Right cardiac atrium (tissue), 5 donors: ENCODE measurements around the gene RIPOR1. TPM values are rescaled to one million over a fixed set of nuclear protein-coding genes. Genes with fewer than 3 reads are reported as not detected.

Source experiments
- ATAC-seq, 2 donors: fragments of 200-7000 bp; cut with Tn5 transposase; one replicate each; pipeline versions ENCODE4 v1.8.0 to v1.9.1; 2020; ENCODE audit warnings: moderate library complexity in 2 of 2, mild to moderate bottlenecking in 1 of 2
- DNase-seq, 3 donors: peaks; one replicate each; pipeline ENCODE4 v3.0.0-alpha.2; 2020
- H3K27ac ChIP-seq: one replicate; pipeline ENCODE4 v1.5.1; 2013; ENCODE audit warnings: mild to moderate bottlenecking, low read length, control low read depth, moderate library complexity
- H3K27me3 ChIP-seq: one replicate; pipeline ENCODE4 v1.6.1; 2013; ENCODE audit not compliant: control insufficient read depth, insufficient read depth
- H3K4me1 ChIP-seq: one replicate; pipeline ENCODE4 v1.6.1; 2013; ENCODE audit warnings: low read length; ENCODE audit not compliant: control insufficient read depth, insufficient read depth
- H3K4me3 ChIP-seq: one replicate; pipeline ENCODE4 v1.5.1; 2013; ENCODE audit warnings: low read length, control low read depth
- H3K9me3 ChIP-seq: one replicate; pipeline ENCODE4 v1.6.1; 2013; ENCODE audit warnings: low read length; ENCODE audit not compliant: control insufficient read depth
- WGBS: extraction: QIAGEN DNeasy Blood & Tissue Kit; methylation state at CpG from one replicate; pipeline ENCODE4 v1.1.7; 2013; 5-methylcytosine and 5-hydroxymethylcytosine counted together
- intact Hi-C, 4 donors: fragments of 100-400 bp; cut with DNase I; formaldehyde crosslinking; loops; one replicate each; pipeline versions ENCODE4 v1.11.0 to v1.14.0; 2022 to 2023
- polyA plus RNA-seq: library from polyadenylated mRNA; stranded (reverse); fragments of 200-250 nt; gene quantifications from one replicate; pipeline ENCODE4 v1.2.3, GENCODE V29; 2013
- total RNA-seq, 4 donors: library from RNA; stranded (reverse); fragmentation: NEBNext Ultra II Directional; extraction: Animal tissue kit (Norgen Biotek cat#: 25700); gene quantifications; one replicate each; pipeline ENCODE4 v1.2.1, GENCODE V29; 2021
- donor health status: healthy with polysubstance abuse.
- donor health status: DM: no; HTN: yes; CAD: no.
- donor health status: DM: no; HTN: no; CAD: no.
- donor health status: DM: no; HTN: yes; CAD: no; lungs with severe emphysema.
- donor health status: DM: yes; HTN: yes; CAD: no.

RIPOR1 gene
- total and polyA plus RNA-seq, 5 donors = 43.8 to 86.6 (median 80.9) TPM

DNA sequence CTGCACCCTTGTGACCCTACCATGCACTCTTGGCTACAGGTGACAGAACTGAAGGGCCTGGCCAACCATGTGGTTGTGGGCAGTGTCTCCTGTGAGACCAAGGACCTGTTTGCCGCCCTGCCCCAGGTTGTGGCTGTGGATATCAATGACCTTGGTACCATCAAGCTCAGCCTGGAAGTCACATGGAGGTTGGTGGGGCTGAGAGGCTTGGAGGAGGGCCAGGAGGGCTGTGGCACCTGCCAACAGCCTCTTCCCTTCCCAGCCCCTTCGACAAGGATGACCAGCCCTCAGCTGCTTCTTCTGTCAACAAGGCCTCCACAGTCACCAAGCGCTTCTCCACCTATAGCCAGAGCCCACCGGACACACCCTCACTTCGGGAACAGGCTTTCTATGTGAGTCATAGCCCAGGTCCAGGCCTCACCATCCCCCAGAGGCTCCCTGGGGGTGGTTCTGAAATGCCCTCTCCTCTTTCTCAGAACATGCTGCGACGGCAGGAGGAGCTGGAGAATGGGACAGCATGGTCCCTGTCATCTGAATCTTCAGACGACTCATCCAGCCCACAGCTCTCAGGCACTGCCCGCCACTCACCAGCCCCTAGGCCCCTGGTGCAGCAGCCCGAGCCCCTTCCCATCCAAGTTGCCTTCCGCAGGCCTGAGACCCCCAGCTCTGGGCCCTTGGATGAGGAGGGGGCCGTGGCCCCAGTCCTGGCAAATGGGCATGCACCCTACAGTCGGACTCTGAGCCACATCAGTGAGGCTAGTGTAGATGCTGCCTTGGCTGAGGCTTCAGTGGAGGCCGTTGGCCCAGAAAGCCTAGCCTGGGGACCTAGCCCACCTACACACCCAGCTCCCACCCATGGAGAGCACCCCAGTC is 13.0 kb downstream of the RIPOR1 start:
- Histone ChIP-seq H3K4me3 (no peak overlapping the region), H3K27ac (peak overlapping the region; percentile 32), H3K9me3 (no peaks in the 10 kb centered on the region), H3K27me3 (no peaks in the 10 kb centered on the region), H3K4me1 (peaks cover 9% of the 10 kb centered on the region)
- DNase-seq (peak in 2 of 3 donors; percentile 66 to 77), ATAC-seq (no peak)
- 77% methylated on average over 14 of the region's 14 CpGs for WGBS
- intact Hi-C loops = no loop called here

DNA sequence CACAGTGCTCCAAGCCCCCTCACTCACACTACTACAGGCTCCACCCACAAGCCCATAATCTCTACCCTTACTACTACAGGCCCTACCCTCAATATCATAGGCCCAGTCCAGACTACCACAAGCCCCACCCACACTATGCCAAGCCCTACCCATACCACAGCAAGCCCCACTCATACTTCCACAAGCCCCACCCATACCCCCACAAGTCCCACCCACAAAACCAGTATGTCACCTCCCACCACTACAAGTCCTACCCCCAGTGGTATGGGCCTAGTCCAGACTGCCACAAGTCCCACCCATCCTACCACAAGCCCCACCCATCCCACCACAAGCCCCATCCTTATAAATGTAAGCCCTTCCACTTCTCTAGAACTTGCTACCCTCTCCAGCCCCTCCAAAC is 13.8 kb downstream of the RIPOR1 start:
- H3K9me3 ChIP-seq = no peaks in the 10 kb centered on the region
- intact Hi-C loops = no loop called here
- H3K27ac ChIP-seq = no peak overlapping the region
- no peaks in the 10 kb centered on the region for H3K27me3 ChIP-seq
- ATAC-seq (peak; percentile 17 to 57), DNase-seq (peak; percentile 66 to 77 (median 73))
- no peak overlapping the region for H3K4me3 ChIP-seq
- peaks cover 9% of the 10 kb centered on the region for H3K4me1 ChIP-seq

GRCh38 chr16:67543036-67543435 is 14.4 kb downstream of the RIPOR1 start:
- Histone ChIP-seq H3K27ac (no peak overlapping the region), H3K9me3 (no peaks in the 10 kb centered on the region), H3K4me1 (peaks cover 9% of the 10 kb centered on the region), H3K4me3 (no peak overlapping the region), H3K27me3 (no peaks in the 10 kb centered on the region)
- WGBS = 87% methylated on average over 8 of the region's 8 CpGs
- DNase-seq = peak in 2 of 3 donors; percentile 33 to 45
- no peak for ATAC-seq
- intact Hi-C loops = no loop called here

DNA sequence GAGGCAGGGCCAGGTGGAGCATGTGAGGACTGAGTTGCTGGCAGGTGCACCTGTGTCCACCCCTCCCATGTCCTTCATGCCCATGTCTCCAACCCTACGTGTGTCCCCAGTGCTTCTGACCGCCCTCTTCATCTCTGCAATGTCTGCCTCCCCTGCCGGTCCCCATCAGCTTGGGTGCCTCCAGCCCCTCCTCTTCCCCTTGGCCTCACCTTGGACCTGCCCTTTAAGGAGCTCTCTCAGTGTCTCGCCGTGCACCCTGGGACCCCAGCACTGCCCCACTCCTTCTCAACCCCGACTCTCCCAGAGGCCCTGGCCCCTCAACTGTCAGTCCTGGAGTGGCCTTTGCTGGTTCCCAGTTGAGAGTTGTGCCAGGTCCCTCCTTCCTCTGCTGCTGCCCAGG is 15.0 kb downstream of the RIPOR1 start:
- peak in 2 of 3 donors; percentile 31 to 52 for DNase-seq
- ATAC-seq = no peak
- Histone ChIP-seq H3K27ac (no peak overlapping the region), H3K4me3 (no peak overlapping the region), H3K4me1 (peaks cover 7% of the 10 kb centered on the region), H3K9me3 (no peaks in the 10 kb centered on the region), H3K27me3 (no peaks in the 10 kb centered on the region)
- WGBS = 79% methylated on average over 6 of the region's 6 CpGs
- intact Hi-C loops = no loop called here

DNA sequence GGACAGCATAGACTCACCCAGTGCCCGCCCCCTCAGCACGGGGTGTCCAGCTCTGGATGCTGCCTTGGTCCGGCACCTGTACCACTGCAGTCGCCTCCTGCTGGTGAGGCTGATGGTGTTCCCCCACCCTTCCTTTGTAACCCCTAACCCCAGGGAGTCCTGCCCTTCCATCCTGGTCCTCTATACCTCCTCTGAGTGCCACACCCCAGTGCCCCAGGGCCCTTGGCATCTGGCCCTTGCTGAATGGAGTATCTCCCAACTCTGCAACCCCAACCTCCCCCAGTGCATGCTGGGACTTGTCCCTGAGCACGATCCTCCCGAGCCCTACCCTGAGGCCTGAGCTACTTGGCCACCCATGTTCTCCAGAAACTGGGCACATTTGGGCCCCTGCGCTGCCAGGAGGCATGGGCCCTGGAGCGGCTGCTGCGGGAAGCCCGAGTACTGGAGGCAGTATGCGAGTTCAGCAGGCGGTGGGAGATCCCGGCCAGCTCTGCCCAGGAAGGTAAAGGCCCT is 15.8 kb downstream of the RIPOR1 start:
- no peak overlapping the region for H3K27ac ChIP-seq
- no peaks in the 10 kb centered on the region for H3K27me3 ChIP-seq
- peaks cover 5% of the 10 kb centered on the region for H3K4me1 ChIP-seq
- ATAC-seq (no peak), DNase-seq (peak in 2 of 3 donors; percentile 51 to 60)
- WGBS = 79% methylated on average over 13 of the region's 13 CpGs
- intact Hi-C loops = no loop called here
- H3K4me3 ChIP-seq = no peak overlapping the region
- H3K9me3 ChIP-seq = no peaks in the 10 kb centered on the region

GRCh38 chr16:67544844-67545664 is 16.4 kb downstream of the RIPOR1 start:
- DNase-seq = peak in 2 of 3 donors; percentile 51 to 55
- Histone ChIP-seq H3K27ac (no peak overlapping the region), H3K27me3 (no peaks in the 10 kb centered on the region), H3K9me3 (no peaks in the 10 kb centered on the region), H3K4me1 (peaks cover 5% of the 10 kb centered on the region), H3K4me3 (no peak overlapping the region)
- ATAC-seq = no peak
- intact Hi-C loops = no loop called here
- WGBS = 73% methylated on average over 15 of the region's 15 CpGs

GRCh38 chr16:67545665-67546024 is 17.0 kb downstream of the RIPOR1 start:
- no peak overlapping the region for H3K27ac ChIP-seq
- DNase-seq (peak in 2 of 3 donors; percentile 33 to 42), ATAC-seq (no peak)
- H3K4me3 ChIP-seq = no peak overlapping the region
- 80% methylated on average over 14 of the region's 14 CpGs for WGBS
- H3K27me3 ChIP-seq = no peaks in the 10 kb centered on the region
- no peaks in the 10 kb centered on the region for H3K9me3 ChIP-seq
- H3K4me1 ChIP-seq = peaks cover 5% of the 10 kb centered on the region
- intact Hi-C loops = no loop called here

DNA sequence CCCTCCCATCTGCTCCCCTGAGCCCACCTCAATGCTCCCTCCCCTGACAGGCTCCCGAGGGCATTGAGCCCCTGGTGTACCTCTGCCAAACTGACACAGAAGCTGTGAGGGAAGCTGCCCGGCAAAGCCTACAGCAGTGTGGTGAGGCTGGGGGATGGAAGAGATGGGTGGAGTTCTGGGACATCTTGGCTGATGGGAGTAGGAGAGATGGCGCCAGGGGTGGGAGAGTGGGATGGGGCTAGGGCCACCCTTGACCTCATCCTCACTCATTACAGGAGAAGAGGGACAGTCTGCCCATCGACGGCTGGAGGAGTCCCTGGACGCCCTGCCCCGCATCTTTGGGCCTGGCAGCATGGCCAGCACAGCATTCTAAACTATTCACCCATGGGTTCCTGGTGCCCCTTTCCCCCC is 17.5 kb downstream of the RIPOR1 start:
- intact Hi-C loops = no loop called here
- H3K4me1 ChIP-seq = peaks cover 5% of the 10 kb centered on the region
- 78% methylated on average over 7 of the region's 7 CpGs for WGBS
- no peaks in the 10 kb centered on the region for H3K27me3 ChIP-seq
- H3K27ac ChIP-seq = no peak overlapping the region
- no peaks in the 10 kb centered on the region for H3K9me3 ChIP-seq
- ATAC-seq (no peak), DNase-seq (peak in 2 of 3 donors; percentile 46 to 55)
- H3K4me3 ChIP-seq = no peak overlapping the region

DNA sequence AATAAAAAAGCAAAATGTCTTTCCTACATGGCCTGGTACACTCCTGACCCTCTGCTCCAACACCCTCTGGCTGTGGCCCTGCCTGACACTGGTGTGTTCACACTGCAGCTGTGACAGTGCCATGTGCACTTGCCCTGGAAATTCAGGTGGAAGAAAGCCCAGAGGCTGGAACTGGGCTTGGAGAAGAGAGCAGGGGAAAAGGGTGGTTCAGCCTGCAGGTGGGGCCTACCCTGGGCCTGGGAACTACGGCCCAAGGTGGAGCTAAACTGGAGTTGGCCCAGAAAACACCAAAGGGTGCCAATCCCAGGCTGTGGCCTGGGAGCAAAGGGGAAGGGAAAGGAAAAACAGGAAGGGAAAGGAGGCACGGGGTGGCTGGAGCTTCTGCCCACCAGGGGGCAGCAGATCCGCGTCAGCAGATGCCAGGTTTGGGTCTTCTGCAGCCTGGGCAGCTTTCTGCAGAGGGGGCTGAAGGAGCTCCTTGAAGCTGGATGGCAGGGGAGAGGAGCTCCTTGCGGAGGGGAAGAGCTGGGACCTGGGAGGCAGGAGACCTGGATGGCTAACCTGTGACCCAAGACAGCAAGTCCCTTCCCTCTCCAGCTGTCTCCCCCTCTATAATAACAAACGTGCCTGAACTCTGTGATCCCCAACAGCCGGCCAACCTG is 18.3 kb downstream of the RIPOR1 start:
- no peak overlapping the region for H3K27ac ChIP-seq
- no peaks in the 10 kb centered on the region for H3K4me1 ChIP-seq
- ATAC-seq = peak; percentile 49 to 59
- H3K27me3 ChIP-seq = no peaks in the 10 kb centered on the region
- peak; percentile 74 to 91 (median 90) for DNase-seq
- H3K9me3 ChIP-seq = no peaks in the 10 kb centered on the region
- intact Hi-C loops = no loop called here
- WGBS = 19% methylated on average over 7 of the region's 7 CpGs
- no peak overlapping the region for H3K4me3 ChIP-seq

- Histone ChIP-seq H3K27me3 (no peaks in the 10 kb centered on the region), H3K4me1 (peaks cover 3% of the 10 kb centered on the region), H3K4me3 (no peak overlapping the region), H3K9me3 (no peaks in the 10 kb centered on the region), H3K27ac (no peak overlapping the region)
- intact Hi-C loops = no loop called here
- DNase-seq (peak in 2 of 3 donors; percentile 53 to 70), ATAC-seq (peak; percentile 8 to 47)
- WGBS = 60% methylated on average over 16 of the region's 16 CpGs
Measured at GRCh38 chr16:67547423-67548264, 19.0 kb downstream of the RIPOR1 start.
